K562 (cell line): ENCODE results near the gene SPAM1. TPM values are rescaled to one million over a fixed set of nuclear protein-coding genes. Genes with fewer than 3 reads are reported as not detected.

Source experiments
- ATF7 ChIP-seq: fragments of 450-650 bp; IDR thresholded peaks from 2 replicates; pipeline ENCODE4 v1.7.1; 2014; ENCODE audit warnings: mild to moderate bottlenecking, moderate library complexity
- C11orf30 ChIP-seq: fragments of 450-650 bp; IDR thresholded peaks from 2 replicates; pipeline ENCODE4 v1.6.1; 2016; ENCODE audit warnings: low read depth, mild to moderate bottlenecking
- MCM3 ChIP-seq: fragments of 450-650 bp; IDR thresholded peaks from 2 replicates; pipeline ENCODE4 v1.6.1; 2016
- MEIS2 ChIP-seq: fragments of 450-650 bp; IDR thresholded peaks from 2 replicates; pipeline ENCODE4 v1.6.1; 2014; ENCODE audit warnings: mild to moderate bottlenecking; ENCODE audit not compliant: partially characterized antibody
- SOX6 ChIP-seq: fragments of 450-650 bp; IDR thresholded peaks from 2 replicates; pipeline ENCODE4 v1.6.1; 2014; ENCODE audit warnings: mild to moderate bottlenecking
- TBL1XR1 ChIP-seq, 2 experiments: IDR thresholded peaks; 2 replicates each; pipeline ENCODE4 v1.6.1; 2012; ENCODE audit warnings: improper control_type of control experiment in 2 of 2, low read length in 2 of 2, mild to moderate bottlenecking in 1 of 2
- ZNF121 ChIP-seq: sonication (generic); formaldehyde crosslinking; conservative IDR thresholded peaks from 2 replicates; pipeline ENCODE4 v1.8.0; 2022; ENCODE audit warnings: missing genetic modification reagents
- ZNF23 ChIP-seq: fragments of 250-450 bp; sonication (Bioruptor Pico); IDR thresholded peaks from 2 replicates; pipeline ENCODE4 v1.4.0; 2020; ENCODE audit warnings: mild to moderate bottlenecking
- ZNF764 ChIP-seq: fragments of 250-450 bp; sonication (Bioruptor Pico); IDR thresholded peaks from 2 replicates; pipeline ENCODE4 v1.4.0; 2020; ENCODE audit warnings: low read depth, mild to moderate bottlenecking, moderate library complexity
- polyA plus RNA-seq, 8 experiments: library from polyadenylated mRNA; depleted of rRNA in 4 of 8; stranded (reverse) in 5 of 8; unstranded in 3 of 8; fragments of >200 nt; fragmentation: Nextera tagmentation in 2 of 8; fragmentation: Illumina TruSeq in 1 of 8; extraction: Ambion mirVana in 2 of 8; extraction: Trizol in 1 of 8; gene quantifications; 2 replicates each; pipeline versions ENCODE4 v1.2.1 to v1.2.3, GENCODE V29; 2011 to 2014; ENCODE audit warnings: inconsistent platforms in 1 of 8, missing spikeins in 1 of 8
- total RNA-seq, 7 experiments: library from RNA; depleted of rRNA in 6 of 7; stranded (reverse); fragments of >200 nt in 6 of 7; fragmentation: Illumina TruSeq in 2 of 7; extraction: Trizol in 2 of 7; gene quantifications; 2 replicates each; pipeline versions ENCODE4 v1.2.1 to v1.2.3, GENCODE V29; 2011 to 2021; ENCODE audit warnings: low replicate concordance in 1 of 7
- TF ChIP-seq, protein P1 (sequence below): fragments of 450-650 bp; IDR thresholded peaks from 2 replicates; pipeline ENCODE4 v1.6.1; 2017; ENCODE audit warnings: antibody characterized with exemption
- TF ChIP-seq, protein P2 (sequence below): IDR thresholded peaks from 2 replicates; pipeline ENCODE4 v1.6.1; 2011; ENCODE audit not compliant: insufficient read length; ENCODE audit errors: extremely low read depth
- TF ChIP-seq, protein P3 (sequence below): fragments of 200-800 bp; sonication (Bioruptor generic); IDR thresholded peaks from 2 replicates; pipeline ENCODE4 v1.6.1; 2017; ENCODE audit warnings: missing genetic modification characterization, missing compliant biosample characterization
- TF ChIP-seq, protein P4 (sequence below): sonication (generic); formaldehyde crosslinking; IDR thresholded peaks from 2 replicates; pipeline ENCODE4 v1.8.1; 2023; ENCODE audit warnings: mild to moderate bottlenecking, missing genetic modification reagents
- TF ChIP-seq, protein P5 (sequence below): fragments of 150-350 bp; IDR thresholded peaks from 2 replicates; pipeline ENCODE4 v1.6.1; 2014; ENCODE audit warnings: low read depth, mild to moderate bottlenecking, low read length, borderline replicate concordance
- TF ChIP-seq, protein P6 (sequence below): sonication (generic); formaldehyde crosslinking; IDR thresholded peaks from 2 replicates; pipeline ENCODE4 v1.8.0; 2022; ENCODE audit warnings: mild to moderate bottlenecking, missing genetic modification reagents

Gene SPAM1
- total and polyA plus RNA-seq, 9 of the 15 experiments (the other 6 are each of a cell fraction or from before 2014, with no cell fraction given) = not detected

DNA sequence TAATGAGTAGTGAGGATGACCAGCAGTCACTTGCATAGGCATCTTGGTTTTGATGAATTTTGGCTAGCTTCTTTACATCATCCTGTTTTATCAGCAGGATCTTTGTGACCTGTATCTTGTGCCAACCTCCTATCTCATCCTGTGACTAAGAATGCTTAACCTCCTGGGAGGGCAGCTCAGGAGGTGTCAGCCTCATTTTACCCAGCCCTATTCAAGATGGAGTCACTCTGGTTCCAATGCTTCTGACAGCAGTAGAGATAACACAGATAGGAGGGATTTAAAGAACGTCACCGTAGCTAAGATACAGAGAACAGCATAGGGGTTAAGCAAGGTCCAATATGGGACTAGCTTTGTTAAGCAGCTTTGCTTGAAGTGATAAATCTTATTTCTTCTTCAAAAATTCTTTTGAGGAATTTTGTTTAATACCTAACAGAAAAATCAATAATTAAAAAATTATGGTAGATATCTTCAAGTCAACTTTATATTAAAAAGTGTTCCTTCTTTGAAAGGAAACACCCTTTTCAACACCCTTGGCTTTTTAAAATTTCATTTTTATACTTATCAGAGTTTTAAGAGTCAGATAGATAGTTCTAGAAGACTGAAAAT is 68.0 kb downstream of the SPAM1 start (continued):
- TF ChIP-seq, protein P1, sequence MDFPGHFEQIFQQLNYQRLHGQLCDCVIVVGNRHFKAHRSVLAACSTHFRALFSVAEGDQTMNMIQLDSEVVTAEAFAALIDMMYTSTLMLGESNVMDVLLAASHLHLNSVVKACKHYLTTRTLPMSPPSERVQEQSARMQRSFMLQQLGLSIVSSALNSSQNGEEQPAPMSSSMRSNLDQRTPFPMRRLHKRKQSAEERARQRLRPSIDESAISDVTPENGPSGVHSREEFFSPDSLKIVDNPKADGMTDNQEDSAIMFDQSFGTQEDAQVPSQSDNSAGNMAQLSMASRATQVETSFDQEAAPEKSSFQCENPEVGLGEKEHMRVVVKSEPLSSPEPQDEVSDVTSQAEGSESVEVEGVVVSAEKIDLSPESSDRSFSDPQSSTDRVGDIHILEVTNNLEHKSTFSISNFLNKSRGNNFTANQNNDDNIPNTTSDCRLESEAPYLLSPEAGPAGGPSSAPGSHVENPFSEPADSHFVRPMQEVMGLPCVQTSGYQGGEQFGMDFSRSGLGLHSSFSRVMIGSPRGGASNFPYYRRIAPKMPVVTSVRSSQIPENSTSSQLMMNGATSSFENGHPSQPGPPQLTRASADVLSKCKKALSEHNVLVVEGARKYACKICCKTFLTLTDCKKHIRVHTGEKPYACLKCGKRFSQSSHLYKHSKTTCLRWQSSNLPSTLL = no peak
- no peak for TF ChIP-seq MEIS2
- TF ChIP-seq ZNF23 (CRISPR knock-in tag) = no peak
- TF ChIP-seq, protein P2, sequence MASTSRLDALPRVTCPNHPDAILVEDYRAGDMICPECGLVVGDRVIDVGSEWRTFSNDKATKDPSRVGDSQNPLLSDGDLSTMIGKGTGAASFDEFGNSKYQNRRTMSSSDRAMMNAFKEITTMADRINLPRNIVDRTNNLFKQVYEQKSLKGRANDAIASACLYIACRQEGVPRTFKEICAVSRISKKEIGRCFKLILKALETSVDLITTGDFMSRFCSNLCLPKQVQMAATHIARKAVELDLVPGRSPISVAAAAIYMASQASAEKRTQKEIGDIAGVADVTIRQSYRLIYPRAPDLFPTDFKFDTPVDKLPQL = no peak
- TF ChIP-seq, protein P3, sequence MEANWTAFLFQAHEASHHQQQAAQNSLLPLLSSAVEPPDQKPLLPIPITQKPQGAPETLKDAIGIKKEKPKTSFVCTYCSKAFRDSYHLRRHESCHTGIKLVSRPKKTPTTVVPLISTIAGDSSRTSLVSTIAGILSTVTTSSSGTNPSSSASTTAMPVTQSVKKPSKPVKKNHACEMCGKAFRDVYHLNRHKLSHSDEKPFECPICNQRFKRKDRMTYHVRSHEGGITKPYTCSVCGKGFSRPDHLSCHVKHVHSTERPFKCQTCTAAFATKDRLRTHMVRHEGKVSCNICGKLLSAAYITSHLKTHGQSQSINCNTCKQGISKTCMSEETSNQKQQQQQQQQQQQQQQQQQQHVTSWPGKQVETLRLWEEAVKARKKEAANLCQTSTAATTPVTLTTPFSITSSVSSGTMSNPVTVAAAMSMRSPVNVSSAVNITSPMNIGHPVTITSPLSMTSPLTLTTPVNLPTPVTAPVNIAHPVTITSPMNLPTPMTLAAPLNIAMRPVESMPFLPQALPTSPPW (CRISPR knock-in tag) = peak; percentile 39; the same call in 1 of the 2 replicates
- no peak for TF ChIP-seq ZNF121 (CRISPR knock-in tag)
- TF ChIP-seq, protein P4, sequence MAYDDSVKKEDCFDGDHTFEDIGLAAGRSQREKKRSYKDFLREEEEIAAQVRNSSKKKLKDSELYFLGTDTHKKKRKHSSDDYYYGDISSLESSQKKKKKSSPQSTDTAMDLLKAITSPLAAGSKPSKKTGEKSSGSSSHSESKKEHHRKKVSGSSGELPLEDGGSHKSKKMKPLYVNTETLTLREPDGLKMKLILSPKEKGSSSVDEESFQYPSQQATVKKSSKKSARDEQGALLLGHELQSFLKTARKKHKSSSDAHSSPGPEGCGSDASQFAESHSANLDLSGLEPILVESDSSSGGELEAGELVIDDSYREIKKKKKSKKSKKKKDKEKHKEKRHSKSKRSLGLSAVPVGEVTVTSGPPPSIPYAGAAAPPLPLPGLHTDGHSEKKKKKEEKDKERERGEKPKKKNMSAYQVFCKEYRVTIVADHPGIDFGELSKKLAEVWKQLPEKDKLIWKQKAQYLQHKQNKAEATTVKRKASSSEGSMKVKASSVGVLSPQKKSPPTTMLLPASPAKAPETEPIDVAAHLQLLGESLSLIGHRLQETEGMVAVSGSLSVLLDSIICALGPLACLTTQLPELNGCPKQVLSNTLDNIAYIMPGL = no peak
- TF ChIP-seq, protein P5, sequence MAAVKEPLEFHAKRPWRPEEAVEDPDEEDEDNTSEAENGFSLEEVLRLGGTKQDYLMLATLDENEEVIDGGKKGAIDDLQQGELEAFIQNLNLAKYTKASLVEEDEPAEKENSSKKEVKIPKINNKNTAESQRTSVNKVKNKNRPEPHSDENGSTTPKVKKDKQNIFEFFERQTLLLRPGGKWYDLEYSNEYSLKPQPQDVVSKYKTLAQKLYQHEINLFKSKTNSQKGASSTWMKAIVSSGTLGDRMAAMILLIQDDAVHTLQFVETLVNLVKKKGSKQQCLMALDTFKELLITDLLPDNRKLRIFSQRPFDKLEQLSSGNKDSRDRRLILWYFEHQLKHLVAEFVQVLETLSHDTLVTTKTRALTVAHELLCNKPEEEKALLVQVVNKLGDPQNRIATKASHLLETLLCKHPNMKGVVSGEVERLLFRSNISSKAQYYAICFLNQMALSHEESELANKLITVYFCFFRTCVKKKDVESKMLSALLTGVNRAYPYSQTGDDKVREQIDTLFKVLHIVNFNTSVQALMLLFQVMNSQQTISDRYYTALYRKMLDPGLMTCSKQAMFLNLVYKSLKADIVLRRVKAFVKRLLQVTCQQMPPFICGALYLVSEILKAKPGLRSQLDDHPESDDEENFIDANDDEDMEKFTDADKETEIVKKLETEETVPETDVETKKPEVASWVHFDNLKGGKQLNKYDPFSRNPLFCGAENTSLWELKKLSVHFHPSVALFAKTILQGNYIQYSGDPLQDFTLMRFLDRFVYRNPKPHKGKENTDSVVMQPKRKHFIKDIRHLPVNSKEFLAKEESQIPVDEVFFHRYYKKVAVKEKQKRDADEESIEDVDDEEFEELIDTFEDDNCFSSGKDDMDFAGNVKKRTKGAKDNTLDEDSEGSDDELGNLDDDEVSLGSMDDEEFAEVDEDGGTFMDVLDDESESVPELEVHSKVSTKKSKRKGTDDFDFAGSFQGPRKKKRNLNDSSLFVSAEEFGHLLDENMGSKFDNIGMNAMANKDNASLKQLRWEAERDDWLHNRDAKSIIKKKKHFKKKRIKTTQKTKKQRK = no peak
- no peak for TF ChIP-seq C11orf30
- TF ChIP-seq SOX6 = no peak
- TF ChIP-seq, protein P6, sequence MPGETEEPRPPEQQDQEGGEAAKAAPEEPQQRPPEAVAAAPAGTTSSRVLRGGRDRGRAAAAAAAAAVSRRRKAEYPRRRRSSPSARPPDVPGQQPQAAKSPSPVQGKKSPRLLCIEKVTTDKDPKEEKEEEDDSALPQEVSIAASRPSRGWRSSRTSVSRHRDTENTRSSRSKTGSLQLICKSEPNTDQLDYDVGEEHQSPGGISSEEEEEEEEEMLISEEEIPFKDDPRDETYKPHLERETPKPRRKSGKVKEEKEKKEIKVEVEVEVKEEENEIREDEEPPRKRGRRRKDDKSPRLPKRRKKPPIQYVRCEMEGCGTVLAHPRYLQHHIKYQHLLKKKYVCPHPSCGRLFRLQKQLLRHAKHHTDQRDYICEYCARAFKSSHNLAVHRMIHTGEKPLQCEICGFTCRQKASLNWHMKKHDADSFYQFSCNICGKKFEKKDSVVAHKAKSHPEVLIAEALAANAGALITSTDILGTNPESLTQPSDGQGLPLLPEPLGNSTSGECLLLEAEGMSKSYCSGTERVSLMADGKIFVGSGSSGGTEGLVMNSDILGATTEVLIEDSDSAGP (CRISPR knock-in tag) = no peak
- no peak for TF ChIP-seq MCM3
- no peak for TF ChIP-seq ATF7
- no peak for TF ChIP-seq ZNF764
- TF ChIP-seq TBL1XR1 (IDR thresholded peaks at IDR 0.05; ENCODE audit: low read length in 2 of 2) = no peak
